ENCODE measurements around the gene KIF19.
A peak's percentile ranks its signal among the peaks of the same experiment; 100 is the strongest.

- TF ChIP-seq CTCF (IDR thresholded peaks at IDR 0.05) (peak; percentile 87), EP300 (IDR thresholded peaks at IDR 0.05) (no peak), POLR2A (IDR thresholded peaks at IDR 0.05; ENCODE audit: low read length) (no peak), CBX2 (IDR thresholded peaks at IDR 0.05; ENCODE audit: borderline replicate concordance, low read depth) (no peak), MAFK (IDR thresholded peaks at IDR 0.05; ENCODE audit: partially characterized antibody) (no peak)
- TF ChIP-seq, protein P1, sequence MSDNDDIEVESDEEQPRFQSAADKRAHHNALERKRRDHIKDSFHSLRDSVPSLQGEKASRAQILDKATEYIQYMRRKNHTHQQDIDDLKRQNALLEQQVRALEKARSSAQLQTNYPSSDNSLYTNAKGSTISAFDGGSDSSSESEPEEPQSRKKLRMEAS (IDR thresholded peaks at IDR 0.05), result peak; percentile 69
Observed at GRCh38 chr17:74354123-74354522, 28.1 kb downstream of the KIF19 start.

Measured in A549 (cell line).